DOHH2 (cell line): ENCODE data around the gene MAB21L3.

Experiments used
- EZH2phosphoT487 ChIP-seq: fragments of 200-600 bp; sonication (generic); IDR thresholded peaks from 2 replicates; pipeline ENCODE4 v1.6.1; 2017; ENCODE audit warnings: borderline replicate concordance, mild to moderate bottlenecking, antibody characterized with exemption, low read length, moderate library complexity, mixed read lengths
- TF ChIP-seq, protein P1 (sequence below): fragments of 200-600 bp; sonication (generic); IDR thresholded peaks from one replicate; pipeline ENCODE4 v1.5.1; 2014; ENCODE audit warnings: antibody characterized with exemption, mild to moderate bottlenecking, low read depth, low read length; ENCODE audit not compliant: poor library complexity, severe bottlenecking

DNA sequence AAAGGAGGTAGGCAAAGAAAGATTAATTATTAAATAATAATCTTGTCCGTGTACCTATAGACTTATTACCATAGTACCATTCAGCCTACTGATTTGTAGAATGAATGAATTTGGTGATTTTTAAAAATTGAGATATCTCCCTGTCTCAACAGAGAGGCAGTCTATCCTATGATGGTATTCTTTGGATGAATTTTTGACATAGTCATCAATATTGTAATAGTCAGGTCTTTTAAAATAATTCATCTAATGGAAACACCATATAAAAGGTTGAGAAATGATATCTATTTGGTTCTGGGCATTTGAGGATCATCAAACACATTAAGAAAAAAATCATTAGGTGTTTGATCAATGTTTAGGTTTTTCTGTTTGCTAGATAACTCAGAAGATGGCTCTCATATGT, 35.6 kb upstream of the MAB21L3 start:
- TF ChIP-seq, protein P1, sequence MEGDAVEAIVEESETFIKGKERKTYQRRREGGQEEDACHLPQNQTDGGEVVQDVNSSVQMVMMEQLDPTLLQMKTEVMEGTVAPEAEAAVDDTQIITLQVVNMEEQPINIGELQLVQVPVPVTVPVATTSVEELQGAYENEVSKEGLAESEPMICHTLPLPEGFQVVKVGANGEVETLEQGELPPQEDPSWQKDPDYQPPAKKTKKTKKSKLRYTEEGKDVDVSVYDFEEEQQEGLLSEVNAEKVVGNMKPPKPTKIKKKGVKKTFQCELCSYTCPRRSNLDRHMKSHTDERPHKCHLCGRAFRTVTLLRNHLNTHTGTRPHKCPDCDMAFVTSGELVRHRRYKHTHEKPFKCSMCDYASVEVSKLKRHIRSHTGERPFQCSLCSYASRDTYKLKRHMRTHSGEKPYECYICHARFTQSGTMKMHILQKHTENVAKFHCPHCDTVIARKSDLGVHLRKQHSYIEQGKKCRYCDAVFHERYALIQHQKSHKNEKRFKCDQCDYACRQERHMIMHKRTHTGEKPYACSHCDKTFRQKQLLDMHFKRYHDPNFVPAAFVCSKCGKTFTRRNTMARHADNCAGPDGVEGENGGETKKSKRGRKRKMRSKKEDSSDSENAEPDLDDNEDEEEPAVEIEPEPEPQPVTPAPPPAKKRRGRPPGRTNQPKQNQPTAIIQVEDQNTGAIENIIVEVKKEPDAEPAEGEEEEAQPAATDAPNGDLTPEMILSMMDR: no peak
- TF ChIP-seq EZH2phosphoT487: no peak
